ENCODE measurements around the gene MGLL. TPM values are rescaled to one million over a fixed set of nuclear protein-coding genes. Genes with fewer than 3 reads are reported as not detected.

MGLL gene
- total RNA-seq, 1 experiment from 2014 or later: 6.8 TPM

DNA sequence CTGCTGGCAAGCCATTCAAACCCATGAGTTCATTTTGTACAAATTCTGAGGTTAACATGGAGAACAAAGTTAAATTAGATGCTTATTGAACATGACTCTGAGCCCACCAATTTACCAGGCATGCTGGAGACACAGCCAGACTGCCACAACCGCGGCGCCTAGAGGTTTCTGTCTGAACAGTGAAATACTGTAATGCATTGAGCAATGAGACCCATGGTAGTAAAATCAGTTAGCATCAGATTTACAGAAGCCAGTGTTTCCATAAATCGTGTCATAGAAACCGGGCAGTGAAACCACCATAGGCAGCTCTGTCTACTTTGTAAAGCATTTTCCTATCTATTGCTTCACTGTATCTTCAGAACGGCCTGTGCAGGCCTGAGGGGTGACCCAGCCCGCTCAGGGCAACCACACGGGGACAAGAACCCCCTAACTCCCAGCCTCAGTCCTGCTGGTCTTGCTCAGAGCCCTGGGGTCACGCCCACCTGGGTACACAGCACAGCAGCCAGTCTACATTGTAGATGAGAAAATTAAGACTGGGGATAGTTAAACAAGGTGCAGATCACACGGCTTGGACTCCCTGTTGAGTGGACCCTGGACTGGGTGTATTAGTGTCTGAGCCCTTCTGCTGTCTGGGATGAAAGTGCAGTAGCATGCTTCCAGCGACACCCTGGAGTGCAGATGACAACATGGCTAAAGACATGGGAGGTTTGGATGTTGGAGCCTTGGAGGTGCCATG is 44.2 kb downstream of the MGLL start:
- ATAC-seq: no peak
- Histone ChIP-seq H3K79me2 (ENCODE audit: insufficient read depth, low read length) (no peaks in the 10 kb centered on the region), H3K9me2 (ENCODE audit: insufficient read depth) (no peaks in the 10 kb centered on the region), H3K4me2 (ENCODE audit: low read length) (no peak overlapping the region), H3K9ac (ENCODE audit: low read length) (no peak overlapping the region), H3K27me3 (ENCODE audit: insufficient read depth, low read length) (no peaks in the 10 kb centered on the region), H3K4me1 (ENCODE audit: control insufficient read depth in 1 of 2, insufficient read depth in 2 of 2, low read length in 2 of 2) (peaks cover 0 to 25% of the 10 kb centered on the region in 2 experiments; a peak in 3 of 4 replicates), H3K27ac (ENCODE audit: low read depth, low read length) (no peak overlapping the region), H3K4me3 (replicated peaks in 1 of 2; ENCODE audit: low read depth in 1 of 2, low read length in 2 of 2) (no peak overlapping the region), H3K9me3 (ENCODE audit: control insufficient read depth in 1 of 2, insufficient read depth in 1 of 2, low read depth in 1 of 2, low read length in 2 of 2) (no peaks in the 10 kb centered on the region), H2AFZ (ENCODE audit: low read depth, low read length, poor library complexity, severe bottlenecking) (no peak overlapping the region), H4K20me1 (ENCODE audit: insufficient read depth) (no peaks in the 10 kb centered on the region), H3K36me3 (ENCODE audit: control insufficient read depth in 1 of 2, insufficient read depth in 2 of 2, low read length in 2 of 2) (no peaks in the 10 kb centered on the region)
- TF ChIP-seq, protein P1, sequence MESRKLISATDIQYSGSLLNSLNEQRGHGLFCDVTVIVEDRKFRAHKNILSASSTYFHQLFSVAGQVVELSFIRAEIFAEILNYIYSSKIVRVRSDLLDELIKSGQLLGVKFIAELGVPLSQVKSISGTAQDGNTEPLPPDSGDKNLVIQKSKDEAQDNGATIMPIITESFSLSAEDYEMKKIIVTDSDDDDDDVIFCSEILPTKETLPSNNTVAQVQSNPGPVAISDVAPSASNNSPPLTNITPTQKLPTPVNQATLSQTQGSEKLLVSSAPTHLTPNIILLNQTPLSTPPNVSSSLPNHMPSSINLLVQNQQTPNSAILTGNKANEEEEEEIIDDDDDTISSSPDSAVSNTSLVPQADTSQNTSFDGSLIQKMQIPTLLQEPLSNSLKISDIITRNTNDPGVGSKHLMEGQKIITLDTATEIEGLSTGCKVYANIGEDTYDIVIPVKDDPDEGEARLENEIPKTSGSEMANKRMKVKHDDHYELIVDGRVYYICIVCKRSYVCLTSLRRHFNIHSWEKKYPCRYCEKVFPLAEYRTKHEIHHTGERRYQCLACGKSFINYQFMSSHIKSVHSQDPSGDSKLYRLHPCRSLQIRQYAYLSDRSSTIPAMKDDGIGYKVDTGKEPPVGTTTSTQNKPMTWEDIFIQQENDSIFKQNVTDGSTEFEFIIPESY (IDR thresholded peaks at IDR 0.05; ENCODE audit: extremely low read depth, insufficient replicate concordance, low read length): no peak
- TF ChIP-seq YY1 (IDR thresholded peaks at IDR 0.05; ENCODE audit: extremely low read depth, insufficient replicate concordance, low read depth, low read length) (no peak), SIN3A (IDR thresholded peaks at IDR 0.05; ENCODE audit: low read depth) (no peak), POLR2A (IDR thresholded peaks at IDR 0.05; ENCODE audit: borderline replicate concordance, extremely low read depth, insufficient read depth, insufficient read length) (no peak), EZH2 (IDR thresholded peaks at IDR 0.05) (no peak), POLR2AphosphoS5 (IDR thresholded peaks at IDR 0.05; ENCODE audit: low read depth, low read length) (no peak), EZH2phosphoT487 (IDR thresholded peaks at IDR 0.05; ENCODE audit: borderline replicate concordance) (no peak), JUND (IDR thresholded peaks at IDR 0.05) (no peak), CBX3 (IDR thresholded peaks at IDR 0.05; ENCODE audit: low read depth) (no peak), ELF1 (IDR thresholded peaks at IDR 0.05; ENCODE audit: borderline replicate concordance, low read depth) (no peak), RAD21 (IDR thresholded peaks at IDR 0.05; ENCODE audit: low read depth) (no peak), SRF (IDR thresholded peaks at IDR 0.05; ENCODE audit: low read depth) (no peak), ZNF274 (IDR thresholded peaks at IDR 0.05; ENCODE audit: low read depth, low read length) (no peak), CEBPB (IDR thresholded peaks at IDR 0.05; ENCODE audit: low read depth) (no peak), ZFX (IDR thresholded peaks at IDR 0.05) (no peak), FOSL1 (IDR thresholded peaks at IDR 0.05; ENCODE audit: low read depth) (no peak), SP1 (IDR thresholded peaks at IDR 0.05; ENCODE audit: low read depth) (no peak)
- TF ChIP-seq, protein P2, sequence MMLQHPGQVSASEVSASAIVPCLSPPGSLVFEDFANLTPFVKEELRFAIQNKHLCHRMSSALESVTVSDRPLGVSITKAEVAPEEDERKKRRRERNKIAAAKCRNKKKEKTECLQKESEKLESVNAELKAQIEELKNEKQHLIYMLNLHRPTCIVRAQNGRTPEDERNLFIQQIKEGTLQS (IDR thresholded peaks at IDR 0.05): no peak
- TF ChIP-seq, protein P3, sequence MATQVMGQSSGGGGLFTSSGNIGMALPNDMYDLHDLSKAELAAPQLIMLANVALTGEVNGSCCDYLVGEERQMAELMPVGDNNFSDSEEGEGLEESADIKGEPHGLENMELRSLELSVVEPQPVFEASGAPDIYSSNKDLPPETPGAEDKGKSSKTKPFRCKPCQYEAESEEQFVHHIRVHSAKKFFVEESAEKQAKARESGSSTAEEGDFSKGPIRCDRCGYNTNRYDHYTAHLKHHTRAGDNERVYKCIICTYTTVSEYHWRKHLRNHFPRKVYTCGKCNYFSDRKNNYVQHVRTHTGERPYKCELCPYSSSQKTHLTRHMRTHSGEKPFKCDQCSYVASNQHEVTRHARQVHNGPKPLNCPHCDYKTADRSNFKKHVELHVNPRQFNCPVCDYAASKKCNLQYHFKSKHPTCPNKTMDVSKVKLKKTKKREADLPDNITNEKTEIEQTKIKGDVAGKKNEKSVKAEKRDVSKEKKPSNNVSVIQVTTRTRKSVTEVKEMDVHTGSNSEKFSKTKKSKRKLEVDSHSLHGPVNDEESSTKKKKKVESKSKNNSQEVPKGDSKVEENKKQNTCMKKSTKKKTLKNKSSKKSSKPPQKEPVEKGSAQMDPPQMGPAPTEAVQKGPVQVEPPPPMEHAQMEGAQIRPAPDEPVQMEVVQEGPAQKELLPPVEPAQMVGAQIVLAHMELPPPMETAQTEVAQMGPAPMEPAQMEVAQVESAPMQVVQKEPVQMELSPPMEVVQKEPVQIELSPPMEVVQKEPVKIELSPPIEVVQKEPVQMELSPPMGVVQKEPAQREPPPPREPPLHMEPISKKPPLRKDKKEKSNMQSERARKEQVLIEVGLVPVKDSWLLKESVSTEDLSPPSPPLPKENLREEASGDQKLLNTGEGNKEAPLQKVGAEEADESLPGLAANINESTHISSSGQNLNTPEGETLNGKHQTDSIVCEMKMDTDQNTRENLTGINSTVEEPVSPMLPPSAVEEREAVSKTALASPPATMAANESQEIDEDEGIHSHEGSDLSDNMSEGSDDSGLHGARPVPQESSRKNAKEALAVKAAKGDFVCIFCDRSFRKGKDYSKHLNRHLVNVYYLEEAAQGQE (IDR thresholded peaks at IDR 0.05; ENCODE audit: low read depth): no peak
- TF ChIP-seq, protein P4, sequence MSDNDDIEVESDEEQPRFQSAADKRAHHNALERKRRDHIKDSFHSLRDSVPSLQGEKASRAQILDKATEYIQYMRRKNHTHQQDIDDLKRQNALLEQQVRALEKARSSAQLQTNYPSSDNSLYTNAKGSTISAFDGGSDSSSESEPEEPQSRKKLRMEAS (IDR thresholded peaks at IDR 0.05): no peak
- ChIA-PET CTCF (no interaction called here), POLR2A (no interaction called here), RAD21 (ENCODE audit: low non-redundant PET in 1 of 2, low total read pairs in 2 of 2, uncharacterized antibody in 2 of 2, unreplicated experiment in 2 of 2) (no interaction called here)
- no peak for DNase-seq (ENCODE audit: low read depth, low spot score)
- intact Hi-C loops (cut with micrococcal nuclease): no loop called here
- no TSS peak for BruUV-seq (replicated peaks)
